GM12878 (cell line): Measurements from ENCODE around the gene CALD1. TPM values are rescaled to one million over a fixed set of nuclear protein-coding genes. Genes with fewer than 3 reads are reported as not detected.

Source experiments
- ATF2 ChIP-seq: IDR thresholded peaks from 2 replicates; pipeline ENCODE4 v1.6.1; 2012; ENCODE audit warnings: low read length, inconsistent platforms
- BCL3 ChIP-seq: IDR thresholded peaks from 2 replicates; pipeline ENCODE4 v1.6.1; 2011; ENCODE audit warnings: borderline replicate concordance, low read depth, mild to moderate bottlenecking, moderate library complexity, low read length; ENCODE audit not compliant: insufficient read depth, poor library complexity, severe bottlenecking
- BCLAF1 ChIP-seq: fragments of 450-650 bp; IDR thresholded peaks from 2 replicates; pipeline ENCODE4 v1.6.1; 2017; ENCODE audit warnings: antibody characterized with exemption, mild to moderate bottlenecking, moderate library complexity
- BRCA1 ChIP-seq: IDR thresholded peaks from 2 replicates; pipeline ENCODE4 v1.6.1; 2011; ENCODE audit warnings: low read depth, low read length, improper control_type of control experiment
- DPF2 ChIP-seq: fragments of 450-650 bp; IDR thresholded peaks from 2 replicates; pipeline ENCODE4 v1.6.1; 2017; ENCODE audit warnings: mild to moderate bottlenecking
- EZH2 ChIP-seq: IDR thresholded peaks from 2 replicates; pipeline ENCODE4 v1.6.1; 2012; ENCODE audit warnings: low read depth, mild to moderate bottlenecking, control low read depth, inconsistent platforms, low read length, borderline replicate concordance; ENCODE audit not compliant: control insufficient read depth
- FOXK2 ChIP-seq: fragments of 450-650 bp; IDR thresholded peaks from 2 replicates; pipeline ENCODE4 v1.6.1; 2017; ENCODE audit warnings: mild to moderate bottlenecking, moderate library complexity
- IRF3 ChIP-seq: fragments of 450-650 bp; IDR thresholded peaks from 2 replicates; pipeline ENCODE4 v1.6.1; 2014; ENCODE audit warnings: mild to moderate bottlenecking
- KDM1A ChIP-seq: fragments of 200-600 bp; sonication (generic); IDR thresholded peaks from 2 replicates; pipeline ENCODE4 v1.6.1; 2016; ENCODE audit warnings: borderline replicate concordance
- MAX ChIP-seq: IDR thresholded peaks from 2 replicates; pipeline ENCODE4 v1.6.1; 2012; ENCODE audit warnings: low read depth, low read length, improper control_type of control experiment
- MTA2 ChIP-seq: fragments of 450-650 bp; IDR thresholded peaks from 2 replicates; pipeline ENCODE4 v1.6.1; 2016; ENCODE audit warnings: low read depth, mild to moderate bottlenecking, moderate library complexity
- NR2C2 ChIP-seq: IDR thresholded peaks from 2 replicates; pipeline ENCODE4 v1.6.1; 2011; ENCODE audit warnings: borderline replicate concordance, low read depth; ENCODE audit not compliant: control insufficient read depth, insufficient read length
- PAX8 ChIP-seq: fragments of 450-650 bp; IDR thresholded peaks from 2 replicates; pipeline ENCODE4 v1.6.1; 2017; ENCODE audit warnings: mild to moderate bottlenecking, moderate library complexity
- SMC3 ChIP-seq: IDR thresholded peaks from 2 replicates; pipeline ENCODE4 v1.6.1; 2011; ENCODE audit warnings: low read length, improper control_type of control experiment, borderline replicate concordance
- ZNF384 ChIP-seq: IDR thresholded peaks from 2 replicates; pipeline ENCODE4 v1.6.1; 2012; ENCODE audit warnings: low read depth, mild to moderate bottlenecking, low read length, improper control_type of control experiment, borderline replicate concordance
- ZNF592 ChIP-seq: fragments of 450-650 bp; IDR thresholded peaks from 2 replicates; pipeline ENCODE4 v1.6.1; 2017; ENCODE audit warnings: mild to moderate bottlenecking, moderate library complexity
- polyA plus RNA-seq, 11 experiments: library from polyadenylated mRNA; depleted of rRNA in 4 of 11; unstranded in 6 of 11; stranded (reverse) in 5 of 11; fragments of >200 nt; fragmentation: Nextera tagmentation in 4 of 11; fragmentation: Illumina TruSeq in 1 of 11; extraction: Ambion mirVana in 4 of 11; extraction: Trizol in 1 of 11; gene quantifications; 1 replicate in 1 of 11; 2 replicates in 10 of 11; pipeline versions ENCODE4 v1.2.1 to v1.2.3, GENCODE V29; 2011 to 2016; ENCODE audit warnings: inconsistent platforms in 2 of 11, missing spikeins in 2 of 11, low read depth in 1 of 11
- total RNA-seq, 4 experiments: library from RNA; depleted of rRNA in 3 of 4; stranded (reverse); fragments of >200 nt in 3 of 4; fragmentation: Illumina TruSeq in 1 of 4; extraction: Trizol in 1 of 4; gene quantifications; 2 replicates each; pipeline versions ENCODE4 v1.2.1 to v1.2.3, GENCODE V29; 2013 to 2021

CALD1 gene
- total and polyA plus RNA-seq, 10 of the 15 experiments (the other 5 are each of a cell fraction or from before 2014, with no cell fraction given): 0.03 to 1.3 (median 0.22) TPM

GRCh38 chr7:134737566-134738345, 41.7 kb upstream of the CALD1 start (continued):
- no peak for TF ChIP-seq ZNF384
- TF ChIP-seq ZNF592: no peak
- no peak for TF ChIP-seq IRF3
- TF ChIP-seq DPF2: 0 out of 2 replicates have a peak, but pooled peaks have one; percentile 28
- TF ChIP-seq PAX8: no peak
- no peak for TF ChIP-seq FOXK2
- TF ChIP-seq BCL3: no peak
- no peak for TF ChIP-seq MAX
- TF ChIP-seq EZH2: no peak
- TF ChIP-seq NR2C2: no peak
- no peak for TF ChIP-seq SMC3
- no peak for TF ChIP-seq BRCA1
- TF ChIP-seq ATF2: peak; percentile 62; the same call in 1 of the 2 replicates
- no peak for TF ChIP-seq KDM1A
- TF ChIP-seq MTA2: peak; percentile 22; the same call in 1 of the 2 replicates
- TF ChIP-seq BCLAF1: no peak
